Cardiac fibroblast (primary cell): ENCODE measurements around the gene LUC7L.
"Not testable (repeated sequence)": the region's sequence is repeated elsewhere in the genome, so short reads cannot be mapped to it uniquely, and the experiment has no call there.

Experiments
- DNase-seq, 2 donors: peaks; one replicate each; pipeline versions ENCODE4 v3.0.0 to v3.0.0-alpha.2; 2010; ENCODE audit warnings: low read depth in 2 of 2
- H3K4me3 ChIP-seq, 2 donors: replicated peaks in 1 of 2; 1 replicate in 1 of 2; 2 replicates in 1 of 2; pipeline ENCODE4 v1.5.1; 2011; ENCODE audit warnings: low read depth in 2 of 2, low read length in 2 of 2, mild to moderate bottlenecking in 2 of 2, moderate library complexity in 1 of 2
- TF ChIP-seq, protein P1 (sequence below): IDR thresholded peaks from one replicate; pipeline ENCODE4 v1.5.1; 2011; ENCODE audit warnings: low read depth, mild to moderate bottlenecking, low read length, inconsistent platforms

LUC7L gene

DNA sequence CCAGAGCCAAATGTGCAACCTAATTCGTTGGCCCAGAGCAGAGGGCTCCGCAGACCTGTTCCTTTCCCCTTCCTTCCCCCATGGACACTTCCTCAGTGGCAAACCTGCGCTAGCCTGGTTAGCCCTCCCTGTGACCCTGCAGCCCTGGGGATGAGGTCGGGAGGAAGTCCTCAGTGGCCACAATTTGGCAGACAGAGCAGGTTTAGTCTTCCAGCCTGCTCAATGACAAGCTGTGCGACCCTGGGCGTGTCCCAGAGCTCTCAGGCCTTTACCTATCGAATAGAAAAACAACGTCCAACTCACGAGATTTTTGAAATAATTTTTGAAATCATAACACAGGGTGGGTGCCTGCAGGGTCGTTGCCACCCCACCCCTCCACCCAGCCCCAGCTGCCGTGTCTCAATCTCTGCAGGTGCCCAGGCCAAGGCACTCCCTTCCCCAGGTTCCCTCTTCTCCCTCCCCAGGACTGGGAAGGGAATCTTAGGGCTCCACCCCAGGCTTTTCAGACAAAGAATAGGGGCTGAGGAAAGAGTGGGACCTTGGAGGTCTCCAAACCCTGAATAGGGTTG lies 62.0 kb downstream of the LUC7L start:
- DNase-seq, result no peak
- no peak overlapping the region for H3K4me3 ChIP-seq
- TF ChIP-seq, protein P1, sequence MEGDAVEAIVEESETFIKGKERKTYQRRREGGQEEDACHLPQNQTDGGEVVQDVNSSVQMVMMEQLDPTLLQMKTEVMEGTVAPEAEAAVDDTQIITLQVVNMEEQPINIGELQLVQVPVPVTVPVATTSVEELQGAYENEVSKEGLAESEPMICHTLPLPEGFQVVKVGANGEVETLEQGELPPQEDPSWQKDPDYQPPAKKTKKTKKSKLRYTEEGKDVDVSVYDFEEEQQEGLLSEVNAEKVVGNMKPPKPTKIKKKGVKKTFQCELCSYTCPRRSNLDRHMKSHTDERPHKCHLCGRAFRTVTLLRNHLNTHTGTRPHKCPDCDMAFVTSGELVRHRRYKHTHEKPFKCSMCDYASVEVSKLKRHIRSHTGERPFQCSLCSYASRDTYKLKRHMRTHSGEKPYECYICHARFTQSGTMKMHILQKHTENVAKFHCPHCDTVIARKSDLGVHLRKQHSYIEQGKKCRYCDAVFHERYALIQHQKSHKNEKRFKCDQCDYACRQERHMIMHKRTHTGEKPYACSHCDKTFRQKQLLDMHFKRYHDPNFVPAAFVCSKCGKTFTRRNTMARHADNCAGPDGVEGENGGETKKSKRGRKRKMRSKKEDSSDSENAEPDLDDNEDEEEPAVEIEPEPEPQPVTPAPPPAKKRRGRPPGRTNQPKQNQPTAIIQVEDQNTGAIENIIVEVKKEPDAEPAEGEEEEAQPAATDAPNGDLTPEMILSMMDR, result no peak

DNA sequence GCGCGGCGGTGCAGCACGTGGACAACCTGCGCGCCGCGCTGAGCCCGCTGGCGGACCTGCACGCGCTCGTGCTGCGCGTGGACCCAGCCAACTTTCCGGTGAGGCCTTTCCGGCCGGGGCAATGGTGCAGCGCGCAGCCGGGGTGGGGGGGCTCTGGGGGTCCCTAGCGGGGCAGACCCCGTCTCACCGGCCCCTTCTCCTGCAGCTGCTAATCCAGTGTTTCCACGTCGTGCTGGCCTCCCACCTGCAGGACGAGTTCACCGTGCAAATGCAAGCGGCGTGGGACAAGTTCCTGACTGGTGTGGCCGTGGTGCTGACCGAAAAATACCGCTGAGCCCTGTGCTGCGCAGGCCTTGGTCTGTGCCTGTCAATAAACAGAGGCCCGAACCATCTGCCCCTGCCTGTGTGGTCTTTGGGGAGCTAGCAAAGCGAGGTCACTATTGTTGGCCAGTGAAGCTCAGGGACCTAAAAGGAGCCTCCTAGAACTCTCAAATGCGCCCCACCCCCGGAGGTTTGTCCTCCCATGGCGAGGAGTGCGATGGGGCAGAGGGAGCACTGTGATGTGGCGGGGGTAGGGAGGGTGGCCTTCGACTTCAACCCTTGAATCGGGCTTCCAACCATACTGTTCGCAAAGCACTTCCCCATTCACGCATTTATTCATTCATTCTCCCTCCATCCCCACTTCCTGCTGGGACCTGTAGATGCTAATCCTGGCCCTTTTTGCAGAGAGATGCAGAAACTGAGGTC lies 62.7 kb downstream of the LUC7L start:
- no peak for DNase-seq
- H3K4me3 ChIP-seq, result no peak overlapping the region
- TF ChIP-seq, protein P1, result no peak

DNA sequence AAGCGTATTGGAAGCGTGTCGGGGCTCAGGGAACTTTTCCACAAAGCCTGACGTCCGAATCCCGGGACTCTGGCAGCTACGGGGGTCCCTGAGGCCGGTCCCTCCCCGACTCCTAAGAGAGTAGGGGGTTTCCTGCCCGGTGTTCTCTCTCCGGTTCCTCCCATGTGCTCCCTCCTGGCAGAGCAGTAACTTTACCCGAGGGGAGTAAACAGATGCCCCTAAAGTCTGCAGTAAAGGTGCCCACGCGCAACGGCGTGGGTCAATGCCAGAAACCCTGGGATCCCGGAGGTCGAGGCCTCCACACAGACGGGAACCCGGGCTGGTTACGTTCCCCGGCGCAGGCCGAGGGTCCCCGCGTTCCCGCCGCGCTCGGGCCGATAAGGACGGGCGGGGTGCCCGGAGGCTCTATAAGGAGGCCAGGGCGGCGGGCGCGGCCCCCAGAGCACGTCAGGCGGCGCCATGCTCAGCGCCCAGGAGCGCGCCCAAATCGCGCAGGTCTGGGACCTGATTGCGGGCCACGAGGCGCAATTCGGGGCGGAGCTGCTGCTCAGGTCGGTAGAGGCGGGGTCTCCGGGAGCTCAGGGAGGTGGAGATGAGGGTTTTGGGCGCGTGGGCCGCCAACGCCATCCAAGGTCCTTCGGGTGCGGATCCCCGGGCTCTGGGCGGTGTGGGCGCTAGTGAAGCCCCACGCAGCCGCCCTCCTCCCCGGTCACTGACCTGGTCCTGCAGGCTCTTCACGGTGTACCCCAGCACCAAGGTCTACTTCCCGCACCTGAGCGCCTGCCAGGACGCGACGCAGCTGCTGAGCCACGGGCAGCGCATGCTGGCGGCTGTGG lies 63.5 kb downstream of the LUC7L start, which contains the start of gene HBM:
HBM (plus strand) TSS at position 440 of the 836 bp plus-strand sequence; CDS start at position 460, 20 bp downstream.
- no peak within 1 kb of the TSS for H3K4me3 ChIP-seq

DNA sequence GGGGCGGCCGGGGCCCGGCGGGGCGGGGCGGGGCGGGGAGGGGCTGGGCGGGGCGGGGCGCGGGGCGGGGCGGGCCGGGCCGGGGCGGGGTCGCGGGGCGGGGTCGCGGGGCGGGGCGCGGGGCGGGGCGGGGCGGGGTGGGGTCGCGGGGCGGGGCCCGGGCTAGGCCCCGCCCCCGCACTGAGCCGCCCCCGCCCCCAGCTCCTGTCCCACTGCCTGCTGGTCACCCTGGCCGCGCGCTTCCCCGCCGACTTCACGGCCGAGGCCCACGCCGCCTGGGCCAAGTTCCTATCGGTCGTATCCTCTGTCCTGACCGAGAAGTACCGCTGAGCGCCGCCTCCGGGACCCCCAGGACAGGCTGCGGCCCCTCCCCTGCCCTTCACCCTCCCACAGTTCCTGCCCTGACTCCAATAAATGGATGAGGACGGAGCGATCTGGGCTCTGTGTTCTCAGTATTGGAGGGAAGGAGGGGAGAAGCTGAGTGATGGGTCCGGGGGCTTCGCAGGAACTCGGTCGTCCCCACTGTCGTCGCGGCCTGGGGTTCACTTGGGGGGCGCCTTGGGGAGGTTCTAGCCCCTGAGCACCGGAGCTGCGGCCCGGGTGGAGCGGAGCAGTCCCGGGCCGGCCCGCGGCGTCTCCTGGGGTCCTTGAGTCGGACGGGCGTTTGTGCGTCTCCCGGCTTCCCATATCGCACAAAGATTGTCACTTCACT lies 64.3 kb downstream of the LUC7L start:
- H3K4me3 ChIP-seq, result no peak overlapping the region
- TF ChIP-seq, protein P1, result no peak
- DNase-seq, result no peak

More for the DNA sequence above, 63.5 kb downstream of the LUC7L start, which contains the start of gene HBM:
- DNase-seq, result no peak
- TF ChIP-seq, protein P1, result no peak

DNA sequence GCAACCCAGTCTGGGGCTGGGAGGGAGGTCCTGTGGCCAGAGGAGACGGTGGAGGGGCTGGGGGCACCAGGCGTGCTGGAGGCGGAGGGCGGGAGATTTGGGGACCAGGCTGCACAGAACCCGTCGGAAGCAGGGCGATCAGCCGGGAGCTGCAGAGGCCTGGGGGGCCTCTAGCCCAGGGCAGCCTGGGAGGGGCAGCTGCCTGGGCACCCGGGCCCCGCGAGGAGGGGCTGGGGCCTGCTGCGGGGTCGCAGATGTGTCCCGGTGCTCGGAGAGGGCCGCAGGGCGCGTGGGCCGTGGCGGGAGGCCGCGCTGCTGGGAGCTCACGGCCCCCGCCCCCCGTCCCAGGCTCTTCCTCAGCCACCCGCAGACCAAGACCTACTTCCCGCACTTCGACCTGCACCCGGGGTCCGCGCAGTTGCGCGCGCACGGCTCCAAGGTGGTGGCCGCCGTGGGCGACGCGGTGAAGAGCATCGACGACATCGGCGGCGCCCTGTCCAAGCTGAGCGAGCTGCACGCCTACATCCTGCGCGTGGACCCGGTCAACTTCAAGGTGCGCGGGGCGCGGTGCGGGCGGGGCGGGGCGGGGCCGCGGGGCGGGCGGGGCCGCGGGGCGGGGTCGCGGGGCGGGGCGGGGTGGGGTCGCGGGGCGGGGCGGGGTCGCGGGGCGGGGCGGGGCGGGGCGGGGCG lies 65.0 kb downstream of the LUC7L start:
- not testable (repeated sequence) for H3K4me3 ChIP-seq, DNase-seq

DNA sequence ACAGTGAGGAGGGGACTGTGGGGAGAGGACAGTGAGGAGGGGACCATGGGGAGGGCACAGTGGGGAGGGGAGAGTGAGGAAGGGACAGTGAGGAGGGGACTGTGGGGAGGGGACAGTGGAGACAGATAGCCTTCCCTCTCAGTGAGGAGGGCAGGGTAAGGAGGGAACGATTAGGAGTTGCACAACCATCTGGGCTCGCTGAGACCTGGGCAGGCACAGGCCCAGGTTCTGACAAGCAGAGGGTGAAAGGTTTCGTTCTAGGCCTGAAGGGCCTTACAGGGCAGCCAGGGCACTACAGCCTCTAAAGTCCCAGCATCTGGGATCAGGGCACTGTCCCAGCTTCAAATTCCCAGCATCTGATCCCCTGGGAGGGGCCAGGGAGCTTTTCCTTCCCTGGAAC lies 65.6 kb downstream of the LUC7L start:
- not testable (repeated sequence) for H3K4me3 ChIP-seq, DNase-seq

DNA sequence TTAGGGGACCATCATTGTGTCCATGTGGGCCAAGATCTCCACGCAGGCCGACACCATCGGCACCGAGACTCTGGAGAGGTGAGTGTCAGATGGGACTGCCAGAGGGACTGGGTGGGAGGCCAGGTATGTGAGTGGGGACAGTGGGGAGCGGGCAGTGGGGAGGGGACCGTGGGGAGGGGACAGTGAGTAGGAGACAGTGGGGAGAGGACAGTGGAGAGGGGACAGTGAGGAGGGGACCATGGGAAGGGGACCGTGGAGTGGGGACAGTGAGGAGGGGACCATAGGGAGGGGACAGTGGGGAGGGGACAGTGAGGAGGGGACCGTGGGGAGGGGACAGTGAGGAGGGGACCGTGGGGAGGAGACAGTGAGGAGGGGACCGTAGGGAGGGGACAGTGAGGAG lies 66.1 kb downstream of the LUC7L start:
- H3K4me3 ChIP-seq, DNase-seq: not testable (repeated sequence)
